ENCODE results near the gene SSBP3. TPM values are rescaled to one million over a fixed set of nuclear protein-coding genes. Genes with fewer than 3 reads are reported as not detected.

The SSBP3 gene
- total RNA-seq, 4 donors from 2014 or later, result 26.4 to 49.5 (median 37.1) TPM

DNA sequence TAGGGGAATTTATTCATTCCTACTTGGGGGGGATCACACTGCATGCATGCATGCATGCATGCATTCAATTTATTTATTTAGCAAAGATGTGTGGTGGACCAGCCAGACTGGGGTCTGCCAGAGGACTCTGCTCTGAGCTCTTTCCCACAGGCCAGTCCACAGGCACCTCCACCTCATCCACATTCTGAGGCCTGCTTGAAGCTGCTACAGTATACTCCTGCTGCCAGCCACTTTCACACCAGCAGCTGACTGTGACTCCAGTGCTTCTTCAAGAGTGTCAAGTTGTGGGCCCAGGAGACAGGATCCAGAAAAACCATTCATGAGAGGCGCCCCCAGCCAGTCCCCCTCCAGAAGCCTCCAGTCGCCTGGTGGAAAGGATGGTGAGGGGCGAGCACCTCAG, 30.9 kb downstream of the SSBP3 start:
- WGBS, result 81% methylated on average over 3 of the region's 3 CpGs
- no peak overlapping the region for H3K4me3 ChIP-seq
- no peaks in the 10 kb centered on the region for H3K27me3 ChIP-seq
- no peak overlapping the region for H3K27ac ChIP-seq
- no peak for DNase-seq (ENCODE audit: low spot score in 2 of 2)
- no peaks in the 10 kb centered on the region for H3K9me3 ChIP-seq
- peaks cover 29% of the 10 kb centered on the region for H3K4me1 ChIP-seq
- no peaks in the 10 kb centered on the region for H3K36me3 ChIP-seq
- TF ChIP-seq EP300 (IDR thresholded peaks at IDR 0.05) (no peak), POLR2AphosphoS5 (IDR thresholded peaks at IDR 0.05) (no peak), POLR2A (IDR thresholded peaks at IDR 0.05) (no peak)
- TF ChIP-seq, protein P1, sequence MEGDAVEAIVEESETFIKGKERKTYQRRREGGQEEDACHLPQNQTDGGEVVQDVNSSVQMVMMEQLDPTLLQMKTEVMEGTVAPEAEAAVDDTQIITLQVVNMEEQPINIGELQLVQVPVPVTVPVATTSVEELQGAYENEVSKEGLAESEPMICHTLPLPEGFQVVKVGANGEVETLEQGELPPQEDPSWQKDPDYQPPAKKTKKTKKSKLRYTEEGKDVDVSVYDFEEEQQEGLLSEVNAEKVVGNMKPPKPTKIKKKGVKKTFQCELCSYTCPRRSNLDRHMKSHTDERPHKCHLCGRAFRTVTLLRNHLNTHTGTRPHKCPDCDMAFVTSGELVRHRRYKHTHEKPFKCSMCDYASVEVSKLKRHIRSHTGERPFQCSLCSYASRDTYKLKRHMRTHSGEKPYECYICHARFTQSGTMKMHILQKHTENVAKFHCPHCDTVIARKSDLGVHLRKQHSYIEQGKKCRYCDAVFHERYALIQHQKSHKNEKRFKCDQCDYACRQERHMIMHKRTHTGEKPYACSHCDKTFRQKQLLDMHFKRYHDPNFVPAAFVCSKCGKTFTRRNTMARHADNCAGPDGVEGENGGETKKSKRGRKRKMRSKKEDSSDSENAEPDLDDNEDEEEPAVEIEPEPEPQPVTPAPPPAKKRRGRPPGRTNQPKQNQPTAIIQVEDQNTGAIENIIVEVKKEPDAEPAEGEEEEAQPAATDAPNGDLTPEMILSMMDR (IDR thresholded peaks at IDR 0.05), result no peak

DNA sequence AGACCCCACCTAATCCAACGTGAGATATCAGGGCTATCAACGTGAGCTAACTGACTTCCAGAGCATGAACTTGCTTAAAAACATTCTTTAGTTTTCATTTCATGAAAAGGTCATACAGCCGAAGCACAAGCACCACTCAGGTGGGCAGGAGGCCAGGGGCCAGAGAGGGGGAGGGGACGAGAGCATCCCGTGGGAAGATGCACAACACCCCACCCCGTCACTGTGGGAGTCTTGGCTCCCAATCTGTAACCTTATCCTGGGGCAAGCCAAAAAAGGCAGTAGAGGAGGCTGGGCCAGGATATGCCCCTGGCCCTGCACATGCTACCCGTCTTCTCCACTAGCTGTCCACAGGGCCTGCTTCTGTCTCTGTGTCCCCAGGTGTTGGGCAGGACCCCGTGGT, 31.4 kb downstream of the SSBP3 start:
- H3K36me3 ChIP-seq, result no peaks in the 10 kb centered on the region
- H3K4me3 ChIP-seq, result no peak overlapping the region
- peaks cover 32% of the 10 kb centered on the region for H3K4me1 ChIP-seq
- H3K9me3 ChIP-seq, result no peaks in the 10 kb centered on the region
- 59% methylated on average over 8 of the region's 8 CpGs for WGBS
- TF ChIP-seq, protein P1 (IDR thresholded peaks at IDR 0.05), result no peak
- TF ChIP-seq POLR2AphosphoS5 (IDR thresholded peaks at IDR 0.05), result no peak
- TF ChIP-seq EP300 (IDR thresholded peaks at IDR 0.05), result no peak
- H3K27ac ChIP-seq, result no peak overlapping the region
- DNase-seq (ENCODE audit: low spot score in 2 of 2), result no peak
- no peaks in the 10 kb centered on the region for H3K27me3 ChIP-seq

DNA sequence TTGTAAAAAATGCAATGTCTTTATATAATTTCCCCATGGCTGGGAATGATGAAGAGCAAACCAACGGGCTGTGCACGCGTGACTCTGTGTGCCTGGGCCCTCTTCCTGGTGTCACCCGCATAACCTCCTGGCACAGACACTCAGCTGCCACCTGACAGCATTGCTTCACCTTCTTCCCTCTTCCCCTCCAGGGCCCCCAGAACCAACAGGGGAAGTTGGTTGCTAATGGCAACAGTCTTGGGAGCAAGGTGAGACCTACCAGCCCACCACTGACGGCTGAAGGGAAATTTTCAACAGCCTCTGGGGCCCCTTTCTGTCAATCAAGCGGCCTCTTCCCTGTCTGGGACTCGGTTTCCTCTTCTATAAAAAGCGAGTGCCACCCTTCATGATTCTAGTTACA, 33.2 kb downstream of the SSBP3 start:
- H3K9me3 ChIP-seq, result no peaks in the 10 kb centered on the region
- no peaks in the 10 kb centered on the region for H3K27me3 ChIP-seq
- H3K27ac ChIP-seq, result no peak overlapping the region
- H3K4me3 ChIP-seq, result no peak overlapping the region
- TF ChIP-seq, protein P1 (IDR thresholded peaks at IDR 0.05), result no peak
- TF ChIP-seq POLR2AphosphoS5 (IDR thresholded peaks at IDR 0.05) (no peak), POLR2A (IDR thresholded peaks at IDR 0.05) (no peak), EP300 (IDR thresholded peaks at IDR 0.05) (no peak)
- H3K4me1 ChIP-seq, result peaks cover 30% of the 10 kb centered on the region
- H3K36me3 ChIP-seq, result peaks cover 4% of the 10 kb centered on the region
- DNase-seq (ENCODE audit: low spot score in 2 of 2), result no peak
- 77% methylated on average over 8 of the region's 8 CpGs for WGBS

DNA sequence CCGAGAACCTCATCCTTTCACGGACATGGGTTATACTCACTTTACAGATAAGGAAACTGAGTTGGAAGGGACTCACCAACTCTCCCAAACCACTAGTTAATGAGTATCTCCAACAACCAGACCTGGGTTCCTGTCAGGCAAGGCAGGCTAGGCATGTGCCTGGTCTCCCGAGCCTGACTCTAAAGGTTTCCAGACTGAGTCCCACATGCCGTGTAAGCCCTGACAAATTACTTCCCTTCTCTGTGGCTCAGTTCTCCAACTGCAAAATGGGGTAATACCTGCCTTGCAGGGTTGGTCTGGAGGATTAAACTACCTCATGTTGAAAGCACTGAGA, 34.3 kb downstream of the SSBP3 start:
- WGBS, result 44% methylated on average over 2 of the region's 4 CpGs
- DNase-seq (ENCODE audit: low spot score in 2 of 2), result no peak

DNA sequence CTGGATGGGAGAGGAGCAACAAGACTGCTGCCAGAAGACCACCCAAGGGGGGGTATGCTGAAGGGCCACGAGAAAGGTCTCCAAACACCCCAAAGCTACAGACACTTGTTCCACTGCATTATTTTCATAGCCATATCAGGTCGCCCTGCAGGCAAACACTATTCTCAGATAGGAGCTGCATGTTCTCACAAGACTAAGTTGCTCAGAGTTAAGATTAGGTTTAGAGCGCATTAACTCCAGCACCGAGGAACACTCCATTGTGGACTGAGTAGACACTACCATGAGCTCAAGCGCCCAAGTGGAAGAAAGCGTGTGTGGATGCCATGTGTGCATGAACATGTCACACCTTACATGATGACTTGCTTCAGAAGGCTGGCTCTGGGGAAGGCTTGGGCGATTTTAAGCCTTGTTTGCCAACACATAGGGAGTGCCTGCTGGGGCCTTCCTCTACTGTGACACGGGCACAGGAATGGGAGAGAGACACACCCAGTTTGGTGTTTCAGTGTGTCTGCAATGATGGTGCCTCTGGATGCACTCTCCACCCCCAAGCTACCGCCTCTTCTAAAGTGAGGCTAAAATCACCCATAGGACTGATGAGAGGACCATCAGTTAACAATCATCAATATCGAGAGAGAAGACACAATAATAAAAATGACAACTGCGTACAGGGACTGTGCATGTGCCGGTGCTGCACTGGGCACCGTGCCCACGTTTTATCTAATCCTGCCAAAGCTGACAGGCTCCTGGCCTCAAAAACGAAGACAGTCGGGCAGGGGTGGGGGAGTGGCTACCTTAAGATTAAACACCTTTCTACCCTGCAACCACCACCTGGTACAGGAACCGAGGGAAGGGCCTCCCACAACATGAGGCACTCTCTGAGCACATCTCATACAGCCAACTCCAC, 34.9 kb downstream of the SSBP3 start:
- WGBS, result 55% methylated on average over 16 of the region's 17 CpGs
- Histone ChIP-seq H3K4me1 (peaks cover 30% of the 10 kb centered on the region), H3K36me3 (peaks cover 4% of the 10 kb centered on the region), H3K27ac (peak overlapping the region; percentile 71), H3K9me3 (no peaks in the 10 kb centered on the region), H3K4me3 (no peak overlapping the region), H3K27me3 (no peaks in the 10 kb centered on the region)
- DNase-seq (ENCODE audit: low spot score in 2 of 2), result no peak
- TF ChIP-seq POLR2A (IDR thresholded peaks at IDR 0.05) (no peak), EP300 (IDR thresholded peaks at IDR 0.05) (no peak), POLR2AphosphoS5 (IDR thresholded peaks at IDR 0.05) (no peak)
- TF ChIP-seq, protein P1 (IDR thresholded peaks at IDR 0.05), result no peak

More for the DNA sequence above, 34.3 kb downstream of the SSBP3 start:
- H3K4me3 ChIP-seq, result no peak overlapping the region
- H3K27me3 ChIP-seq, result no peaks in the 10 kb centered on the region
- peaks cover 30% of the 10 kb centered on the region for H3K4me1 ChIP-seq
- peaks cover 4% of the 10 kb centered on the region for H3K36me3 ChIP-seq
- H3K27ac ChIP-seq, result peak overlapping the region; percentile 71
- H3K9me3 ChIP-seq, result no peaks in the 10 kb centered on the region
- TF ChIP-seq POLR2AphosphoS5 (IDR thresholded peaks at IDR 0.05) (no peak), POLR2A (IDR thresholded peaks at IDR 0.05) (no peak)

All from suprapubic skin (tissue), 4 donors.